Measurements from ENCODE around the gene HECA.

GRCh38 chr6:139145661-139146060 is 10.8 kb downstream of the HECA start:
- TF ChIP-seq CTCF (conservative IDR thresholded peaks at IDR 0.05 in 1 of 2, IDR thresholded peaks at IDR 0.05 in 1 of 2; ENCODE audit: low read depth in 1 of 2, low read length in 2 of 2) (no peak), EZH2 (IDR thresholded peaks at IDR 0.05; ENCODE audit: low read length, missing control alignments) (no peak)
